Stimulated activated naive CD4-positive, alpha-beta T cell (primary cell): ENCODE results near the gene ISG20.

ENCODE experiments used
- DNase-seq, 6 experiments: peaks; one replicate each; lab custom pipeline; 2025; lab: John Stamatoyannopoulos, UW

ISG20 gene

GRCh38 chr15:88638626-88639372 is at the start of gene ISG20:
Gene ISG20 (plus strand): TSS chr15:88639016. CDS start chr15:88639367, 351 bp downstream.
- peak; percentile 91 to 99 (median 98) for DNase-seq

- DNase-seq = no peak
These were observed 48.1 kb upstream of the ISG20 start for GRCh38 chr15:88590759-88591158.

DNA sequence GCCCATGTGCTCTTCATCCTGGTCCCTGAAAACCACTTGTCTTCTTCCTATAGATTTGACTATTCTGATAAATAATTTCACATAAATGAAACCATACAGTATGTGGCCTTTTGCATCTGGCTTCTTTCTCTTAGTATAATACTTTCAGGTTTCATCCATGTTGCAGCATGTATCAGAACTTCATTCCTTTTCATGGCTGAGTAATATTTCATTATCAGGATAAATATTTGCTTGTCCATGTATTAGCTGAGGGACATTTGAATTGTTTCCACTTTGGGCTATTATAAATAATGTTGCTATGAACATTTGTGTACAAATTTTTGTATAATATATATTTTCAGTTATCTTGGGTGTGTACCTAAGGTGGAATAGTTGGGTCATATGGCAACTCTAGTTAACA is 47.4 kb upstream of the ISG20 start:
- DNase-seq = no peak

DNA sequence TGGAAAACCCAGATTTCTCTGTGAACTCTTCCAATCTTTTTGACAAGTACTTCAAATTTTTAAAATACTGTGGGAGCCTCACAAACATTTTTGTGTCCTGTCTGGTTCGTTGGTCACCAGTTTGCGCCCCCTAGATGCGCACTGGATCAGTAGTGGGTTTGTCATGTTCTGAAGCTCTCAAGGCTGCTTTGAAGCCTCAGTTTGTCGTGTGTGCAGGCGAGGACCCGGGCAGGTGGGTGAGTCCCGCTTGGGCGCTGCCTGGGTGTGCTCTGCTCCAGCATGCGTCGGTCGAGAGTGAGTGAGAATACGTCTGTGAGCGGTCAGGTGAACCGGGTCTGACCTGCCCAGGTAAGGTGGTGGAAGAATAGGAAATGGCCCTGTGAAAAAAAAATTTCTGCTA is 34.9 kb upstream of the ISG20 start:
- no peak for DNase-seq

- no peak for DNase-seq
These were observed 34.2 kb upstream of the ISG20 start for GRCh38 chr15:88604381-88605188.

- peak; percentile 20 to 57 (median 44) for DNase-seq
These were observed 33.4 kb upstream of the ISG20 start for GRCh38 chr15:88605189-88606069.

- DNase-seq = no peak
These were observed 32.6 kb upstream of the ISG20 start for GRCh38 chr15:88606070-88606794.

- no peak for DNase-seq
These were observed 30.9 kb upstream of the ISG20 start for GRCh38 chr15:88607951-88608350.

DNA sequence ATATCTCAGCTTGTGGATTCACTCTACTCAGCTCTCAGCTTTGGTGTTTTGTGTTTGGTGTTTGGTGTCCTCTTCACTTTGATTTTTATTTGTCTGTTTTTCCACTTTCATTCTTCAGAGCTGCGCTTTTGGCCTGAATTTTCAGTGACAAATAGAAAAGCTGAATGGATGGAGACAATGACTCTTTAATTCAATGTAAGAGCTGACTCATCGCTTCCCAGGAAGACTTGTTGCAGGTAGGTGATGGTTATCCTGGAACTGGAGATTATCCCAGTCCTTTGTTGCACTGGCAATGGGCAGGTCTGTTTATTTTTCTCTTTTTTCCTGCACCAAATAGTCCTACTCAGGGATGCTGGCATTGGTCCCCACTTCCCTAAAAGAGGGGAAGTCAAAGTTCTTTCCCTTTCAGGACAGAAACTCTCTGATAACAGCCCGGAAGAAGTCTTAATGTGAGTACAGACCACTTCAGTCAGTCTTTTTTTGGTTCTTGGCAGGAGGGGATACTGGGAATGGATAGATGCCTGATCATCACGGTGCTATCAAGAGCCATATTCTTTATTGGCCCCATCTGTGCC is 30.1 kb upstream of the ISG20 start:
- DNase-seq = no peak

DNA sequence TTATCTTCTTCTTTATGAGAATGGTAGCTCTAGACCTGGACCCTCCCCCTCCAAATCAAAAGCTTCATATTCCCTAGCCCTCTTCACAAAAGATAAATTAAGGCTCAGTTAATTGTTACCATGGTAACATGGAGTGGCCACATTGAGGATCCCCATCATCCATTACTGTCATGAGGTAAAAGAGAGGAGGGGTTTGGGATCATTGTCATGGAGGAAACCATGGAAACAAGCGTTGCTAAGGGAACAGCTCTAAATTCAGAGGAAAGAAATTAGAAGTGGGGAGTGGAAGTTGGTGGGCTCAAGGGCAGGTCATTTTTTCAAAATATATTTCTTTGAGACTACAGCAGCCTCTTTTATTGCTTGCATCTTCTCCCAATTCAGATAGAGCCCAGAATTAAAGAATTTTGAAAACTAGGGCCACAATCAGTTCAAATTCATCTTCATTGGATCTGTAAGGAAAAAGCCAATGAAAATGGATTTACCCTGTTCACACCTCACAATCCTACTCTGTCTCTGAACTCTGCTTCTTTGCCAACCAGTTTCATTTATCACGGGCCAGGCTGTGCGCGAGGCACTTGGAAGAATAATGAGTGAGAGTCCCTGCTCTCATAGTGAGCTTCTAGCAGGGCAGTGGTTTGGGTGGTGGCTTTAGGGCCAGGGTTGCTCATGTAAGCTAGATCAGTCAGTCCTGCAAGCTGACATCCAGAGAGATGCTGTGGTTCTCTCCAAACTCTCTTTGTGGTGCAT is 29.3 kb upstream of the ISG20 start:
- DNase-seq = no peak

GRCh38 chr15:88610701-88611231 is 28.1 kb upstream of the ISG20 start:
- no peak for DNase-seq

DNA sequence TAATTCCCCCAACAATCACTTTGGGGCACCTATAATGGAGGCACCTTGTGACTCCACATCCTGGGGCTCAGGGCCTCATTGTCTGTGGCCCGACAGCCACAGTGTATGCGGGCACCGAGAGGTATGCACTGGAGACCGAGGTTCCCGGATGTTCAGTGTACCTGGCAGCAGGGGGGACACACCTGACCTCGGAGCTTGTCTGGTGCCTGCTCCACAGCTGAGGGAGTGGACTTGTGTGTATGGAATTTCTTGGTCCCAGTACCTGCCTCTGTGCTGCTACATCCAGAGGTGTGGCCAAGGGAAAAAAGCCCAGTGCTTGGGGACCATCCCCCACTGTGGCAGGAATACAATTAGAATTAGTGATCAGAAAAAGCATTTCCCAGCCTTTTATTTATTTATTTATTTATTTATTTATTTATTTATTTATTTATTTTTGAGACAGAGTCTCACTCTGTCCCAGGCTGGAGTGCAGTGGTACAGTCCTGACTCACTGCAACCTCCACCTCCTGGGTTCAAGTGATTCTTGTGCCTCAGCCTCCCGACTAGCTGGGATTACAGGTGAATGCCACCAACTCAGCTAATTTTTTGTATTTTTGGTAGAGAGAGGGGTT is 26.5 kb upstream of the ISG20 start:
- no peak for DNase-seq

DNA sequence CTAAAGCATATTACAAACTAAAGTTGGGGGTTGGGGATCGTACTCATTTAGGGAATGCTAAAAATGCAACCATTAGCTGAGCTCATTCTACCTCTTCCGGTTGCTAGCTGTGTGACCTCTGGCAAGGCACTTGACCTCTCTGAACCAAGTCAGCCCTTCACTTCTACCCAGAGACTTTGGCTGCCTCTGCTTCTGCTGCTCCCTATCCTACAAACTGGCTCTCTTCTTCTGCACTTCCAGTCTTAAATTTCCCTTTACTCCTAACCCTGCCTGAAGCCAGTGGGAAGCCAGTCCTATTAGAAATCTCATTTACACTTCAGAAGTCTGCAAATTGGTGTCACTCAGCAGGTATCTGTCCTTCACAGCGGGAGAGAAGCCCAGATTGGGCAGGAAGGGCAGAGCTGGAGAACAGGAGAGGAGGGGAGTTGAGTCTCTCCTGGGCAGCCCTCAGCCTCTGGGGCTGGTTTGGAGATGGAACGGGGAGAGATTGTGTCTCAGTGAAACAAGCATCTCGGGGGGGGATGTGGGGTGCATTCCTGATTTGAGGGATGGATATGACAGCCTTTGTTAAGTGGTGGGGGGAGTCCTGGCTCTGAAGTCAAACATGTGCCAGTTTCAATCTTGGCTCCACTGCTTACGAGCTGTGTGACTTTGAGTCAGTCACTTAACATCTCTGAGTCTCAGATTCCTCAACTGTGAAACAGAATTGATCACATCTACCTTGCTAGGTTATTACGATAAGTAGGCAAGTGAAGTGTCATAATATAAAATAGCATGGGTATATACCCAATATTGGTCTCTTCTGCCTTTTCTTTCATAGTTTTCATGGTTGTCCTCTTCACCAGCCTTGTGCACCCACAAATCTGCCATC is 25.5 kb upstream of the ISG20 start:
- DNase-seq = no peak

GRCh38 chr15:88615303-88616107 is 23.3 kb upstream of the ISG20 start:
- DNase-seq = no peak

GRCh38 chr15:88616240-88616639 is 22.6 kb upstream of the ISG20 start:
- DNase-seq = no peak

GRCh38 chr15:88617031-88617722 is 21.6 kb upstream of the ISG20 start:
- no peak for DNase-seq

DNA sequence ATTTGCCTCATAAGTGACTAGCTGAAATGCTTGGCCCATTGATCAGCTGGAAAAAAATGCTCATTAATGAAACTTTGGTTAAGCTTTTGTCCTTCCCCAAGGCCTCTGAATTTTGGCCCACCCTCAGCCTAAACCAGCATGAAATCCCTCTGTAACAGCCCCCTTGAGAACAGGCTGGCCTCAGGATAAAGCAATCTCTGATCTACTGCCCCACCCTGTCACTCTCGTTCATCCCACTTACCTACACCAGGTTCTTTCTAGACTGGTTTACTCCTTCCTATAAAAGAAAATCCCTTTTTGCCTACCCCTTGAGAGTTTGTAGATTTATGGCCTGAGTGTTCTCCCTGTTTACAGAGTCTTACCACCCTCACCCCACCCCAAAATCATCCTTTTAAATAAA is 21.0 kb upstream of the ISG20 start:
- DNase-seq = no peak
